Osteocyte (in vitro differentiated cells): ENCODE results near the gene UGT1A5. TPM values are rescaled to one million over a fixed set of nuclear protein-coding genes. Genes with fewer than 3 reads are reported as not detected.

Experiments
- total RNA-seq: library from RNA; stranded (reverse); gene quantifications from 2 replicates; pipeline ENCODE4 v1.2.1, GENCODE V29; 2021

UGT1A5 gene
- total RNA-seq, 1 donor from 2014 or later = not detected

Other genes starting within 250 kb of the UGT1A5 start
- 36.4 and 40.6 TPM in 2 replicates for gene USP40, start 146.1 kb upstream of the UGT1A5 start, total RNA-seq
- not detected in 2 replicates for gene UGT1A8, start 95.3 kb upstream of the UGT1A5 start, total RNA-seq
- gene UGT1A10, start 76.5 kb upstream of the UGT1A5 start, total RNA-seq = not detected in 2 replicates
- gene UGT1A9, start 41.0 kb upstream of the UGT1A5 start, total RNA-seq = not detected in 2 replicates
- not detected in 2 replicates for gene UGT1A7, start 31.0 kb upstream of the UGT1A5 start, total RNA-seq
- gene UGT1A6, start 20.0 kb upstream of the UGT1A5 start, total RNA-seq = not detected in 2 replicates
- not detected in 2 replicates for gene UGT1A4, start 5.8 kb downstream of the UGT1A5 start, total RNA-seq
- not detected in 2 replicates for gene UGT1A3, start 16.1 kb downstream of the UGT1A5 start, total RNA-seq
- gene UGT1A1, start 47.4 kb downstream of the UGT1A5 start, total RNA-seq = not detected in 2 replicates
- not detected in 2 replicates for gene MROH2A, start 65.4 kb downstream of the UGT1A5 start, total RNA-seq
- gene HJURP, start 141.6 kb downstream of the UGT1A5 start, total RNA-seq = 7.7 and 7.9 TPM in 2 replicates
- not detected in 2 replicates for gene TRPM8, start 204.5 kb downstream of the UGT1A5 start, total RNA-seq